NCI-H2081 (cell line): ENCODE results near the gene LRFN5.
"Not testable (repeated sequence)": the region's sequence is repeated elsewhere in the genome, so short reads cannot be mapped to it uniquely, and the experiment has no call there.

Experiments used
- DNase-seq, 2 experiments: peaks; one replicate each; lab custom pipeline; 2025; lab: John Stamatoyannopoulos, UW

Gene LRFN5

GRCh38 chr14:41636492-41637392 lies 30.1 kb downstream of the LRFN5 start:
- DNase-seq: no peak

- no peak for DNase-seq
These were observed 35.0 kb downstream of the LRFN5 start for GRCh38 chr14:41641690-41642089.

GRCh38 chr14:41642367-41642766 lies 35.7 kb downstream of the LRFN5 start:
- no peak for DNase-seq

- DNase-seq: no peak
These were observed 36.1 kb downstream of the LRFN5 start for GRCh38 chr14:41642789-41643188.

- no peak for DNase-seq
These were observed 37.9 kb downstream of the LRFN5 start for GRCh38 chr14:41644606-41645005.

GRCh38 chr14:41650802-41651201 lies 44.1 kb downstream of the LRFN5 start:
- no peak for DNase-seq

- no peak for DNase-seq
These were observed 47.5 kb downstream of the LRFN5 start for GRCh38 chr14:41654196-41654595.

- no peak for DNase-seq
These were observed 56.2 kb downstream of the LRFN5 start for GRCh38 chr14:41662780-41663472.

- no peak for DNase-seq
These were observed 56.8 kb downstream of the LRFN5 start for GRCh38 chr14:41663473-41663850.

GRCh38 chr14:41666301-41666700 lies 59.6 kb downstream of the LRFN5 start:
- no peak for DNase-seq

GRCh38 chr14:41668356-41668755 lies 61.7 kb downstream of the LRFN5 start:
- no peak for DNase-seq

GRCh38 chr14:41673601-41674000 lies 66.9 kb downstream of the LRFN5 start:
- DNase-seq: not testable (repeated sequence)

GRCh38 chr14:41674511-41674971 lies 67.9 kb downstream of the LRFN5 start:
- not testable (repeated sequence) for DNase-seq

GRCh38 chr14:41699486-41699885 lies 92.8 kb downstream of the LRFN5 start:
- no peak for DNase-seq

GRCh38 chr14:41718477-41719166 lies 111.9 kb downstream of the LRFN5 start:
- peak; percentile 22 to 62 for DNase-seq

GRCh38 chr14:41739203-41739602 lies 132.5 kb downstream of the LRFN5 start:
- DNase-seq: no peak

GRCh38 chr14:41743140-41743539 lies 136.5 kb downstream of the LRFN5 start:
- DNase-seq: no peak

- no peak for DNase-seq
These were observed 142.8 kb downstream of the LRFN5 start for GRCh38 chr14:41749429-41749828.

- DNase-seq: not testable (repeated sequence)
These were observed 143.9 kb downstream of the LRFN5 start for GRCh38 chr14:41750575-41750974.

GRCh38 chr14:41758011-41758665 lies 151.5 kb downstream of the LRFN5 start:
- no peak for DNase-seq

- no peak for DNase-seq
These were observed 154.5 kb downstream of the LRFN5 start for GRCh38 chr14:41761204-41761603.

- DNase-seq: no peak
These were observed 160.1 kb downstream of the LRFN5 start for GRCh38 chr14:41766772-41767171.
